Right forelimb (tissue), 1 donor: ENCODE data around the gene RCN2.
A peak's percentile ranks its signal among the peaks of the same experiment; 100 is the strongest.

Experiments
- DNase-seq: peaks from one replicate; pipeline ENCODE4 v3.0.0-alpha.2; 2018

RCN2 gene

GRCh38 chr15:76976572-76977270 is 45.2 kb downstream of the RCN2 start:
- DNase-seq = no peak

DNA sequence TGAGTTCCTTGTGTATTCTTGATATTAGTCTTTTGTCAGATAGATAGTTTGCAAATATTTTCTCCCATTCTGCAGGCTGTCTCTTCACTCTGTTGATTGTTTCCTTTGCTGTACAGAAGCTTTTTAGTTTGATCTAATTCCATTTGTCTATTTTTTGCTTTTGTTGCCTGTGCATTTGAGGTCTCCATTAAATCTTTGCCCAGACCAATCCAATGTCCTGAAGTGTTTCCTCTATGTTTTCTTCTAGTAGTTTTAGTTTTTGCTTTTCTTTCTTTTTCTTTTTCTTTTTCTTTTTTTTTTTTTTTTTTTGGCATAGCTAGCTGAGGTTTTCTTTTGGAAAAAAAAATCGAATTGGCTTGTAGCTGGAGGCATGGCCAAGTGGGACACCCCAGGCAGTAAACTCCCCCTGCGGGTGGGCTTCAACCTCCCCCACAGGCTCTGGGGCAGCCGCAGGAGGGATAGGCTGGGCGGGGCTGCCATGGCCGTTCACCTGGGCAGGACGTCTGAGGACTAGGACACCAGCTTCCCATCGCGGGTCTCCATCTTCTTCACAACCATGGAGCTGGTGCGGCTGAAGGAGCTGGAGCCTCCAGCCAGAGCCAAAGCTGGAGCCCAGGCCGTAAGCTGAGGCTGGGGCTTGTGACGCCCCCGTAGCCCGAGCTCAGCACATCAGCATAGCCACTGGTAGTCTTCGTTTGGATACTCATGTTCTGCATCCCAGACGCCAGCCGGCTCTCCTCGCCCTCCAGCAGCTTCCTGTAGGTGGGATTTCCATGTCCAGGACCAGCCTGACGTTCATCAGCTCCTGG is 47.2 kb downstream of the RCN2 start:
- DNase-seq = peak; percentile 32

DNA sequence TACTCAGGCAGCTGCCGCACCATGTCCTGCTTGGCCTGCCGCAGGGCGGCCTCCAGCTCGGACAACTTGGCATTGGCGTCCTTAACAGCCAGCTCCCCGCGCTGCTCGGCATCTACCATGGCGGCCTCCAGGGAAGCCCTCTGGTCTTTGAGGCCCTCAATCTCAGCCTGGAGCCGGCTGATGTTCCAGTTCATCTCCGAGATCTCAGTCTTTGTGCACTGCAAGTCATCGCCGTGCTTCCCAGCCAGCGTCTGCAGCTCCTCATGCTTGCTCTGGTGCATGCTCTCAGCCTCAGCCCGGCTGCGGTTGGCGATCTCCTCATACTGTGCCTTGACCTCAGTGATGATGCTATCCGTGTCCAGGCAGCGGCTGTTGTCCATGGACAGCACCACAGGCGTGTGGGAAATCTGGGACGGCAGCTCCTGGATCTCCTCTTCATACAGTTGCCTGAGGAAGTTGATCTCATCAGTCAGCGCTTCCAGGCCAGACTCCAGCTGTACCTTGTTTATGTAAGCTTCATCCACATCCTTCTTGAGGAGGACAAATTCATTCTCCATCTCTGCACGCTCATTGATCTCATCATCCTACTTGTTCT is 47.9 kb downstream of the RCN2 start:
- peak; percentile 22 for DNase-seq

DNA sequence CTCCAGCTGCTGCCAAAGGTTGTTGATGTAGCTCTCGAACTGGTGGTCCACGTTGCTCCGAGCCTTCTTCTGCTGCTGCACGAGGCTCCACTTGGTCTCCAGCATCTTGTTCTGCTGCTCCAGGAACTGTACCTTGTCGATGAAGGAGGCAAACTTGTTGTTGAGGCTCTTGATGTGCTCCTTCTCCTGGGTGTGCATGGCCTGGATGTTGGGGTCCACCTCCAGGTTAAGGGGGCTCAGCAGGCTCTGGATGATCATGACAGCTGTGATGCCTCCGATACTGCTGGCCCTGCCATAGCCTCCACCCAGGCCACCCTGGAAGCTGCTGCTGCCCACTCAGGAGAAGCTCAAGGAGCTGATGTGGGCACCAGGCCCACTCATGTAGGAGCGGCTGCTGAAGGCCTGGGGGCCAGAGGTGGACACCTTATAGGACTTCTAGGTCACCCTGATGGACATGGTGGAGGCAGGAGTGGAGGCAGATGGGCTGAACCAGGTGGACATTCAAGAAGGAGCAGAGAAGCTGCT is 48.5 kb downstream of the RCN2 start:
- DNase-seq = peak; percentile 17

DNA sequence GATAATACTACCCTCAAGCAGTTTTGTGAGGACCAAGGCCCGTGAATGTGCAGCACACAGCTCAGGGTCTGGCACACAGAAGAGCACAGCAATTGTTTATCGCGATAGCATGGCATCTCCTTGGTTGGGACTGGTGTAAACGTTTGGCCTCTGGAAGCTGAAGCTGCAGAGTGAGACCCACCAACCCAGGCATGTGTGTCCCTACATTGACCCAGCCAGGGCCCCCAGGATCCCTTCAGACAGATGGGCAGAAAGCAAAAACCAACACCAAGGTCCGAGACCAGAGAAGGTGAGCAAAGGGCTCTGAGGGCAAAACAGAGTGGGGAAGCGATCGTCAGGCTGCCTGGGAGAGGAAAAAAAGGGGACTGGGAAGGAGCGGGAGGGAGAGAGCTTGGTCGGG is 50.8 kb downstream of the RCN2 start:
- DNase-seq = peak; percentile 23

DNA sequence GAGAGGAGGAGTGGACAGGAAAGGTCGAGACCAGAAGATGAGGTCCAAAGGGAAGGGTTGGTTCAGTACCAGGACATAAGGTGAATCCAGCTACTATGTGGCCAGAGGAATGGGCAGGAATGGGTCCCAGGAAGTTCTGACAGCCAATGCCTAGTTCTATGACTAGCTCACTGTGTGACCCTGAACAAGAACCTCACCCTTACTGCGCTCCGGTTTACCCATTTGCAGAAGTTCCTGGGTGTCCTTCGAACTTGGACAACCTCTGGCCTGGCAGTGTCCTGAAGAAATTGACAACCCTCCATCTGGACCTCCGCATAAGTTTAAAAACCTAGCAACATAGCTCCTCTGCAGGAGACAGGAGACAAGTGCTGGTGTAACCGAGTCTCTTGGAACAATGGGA is 51.2 kb downstream of the RCN2 start:
- peak; percentile 33 for DNase-seq

GRCh38 chr15:76983590-76984375 is 52.2 kb downstream of the RCN2 start:
- peak; percentile 33 for DNase-seq

GRCh38 chr15:76986743-76987142 is 55.2 kb downstream of the RCN2 start:
- DNase-seq = no peak

GRCh38 chr15:76987276-76987675 is 55.7 kb downstream of the RCN2 start:
- DNase-seq = no peak

GRCh38 chr15:76987896-76988860 is 56.6 kb downstream of the RCN2 start:
- DNase-seq = no peak

DNA sequence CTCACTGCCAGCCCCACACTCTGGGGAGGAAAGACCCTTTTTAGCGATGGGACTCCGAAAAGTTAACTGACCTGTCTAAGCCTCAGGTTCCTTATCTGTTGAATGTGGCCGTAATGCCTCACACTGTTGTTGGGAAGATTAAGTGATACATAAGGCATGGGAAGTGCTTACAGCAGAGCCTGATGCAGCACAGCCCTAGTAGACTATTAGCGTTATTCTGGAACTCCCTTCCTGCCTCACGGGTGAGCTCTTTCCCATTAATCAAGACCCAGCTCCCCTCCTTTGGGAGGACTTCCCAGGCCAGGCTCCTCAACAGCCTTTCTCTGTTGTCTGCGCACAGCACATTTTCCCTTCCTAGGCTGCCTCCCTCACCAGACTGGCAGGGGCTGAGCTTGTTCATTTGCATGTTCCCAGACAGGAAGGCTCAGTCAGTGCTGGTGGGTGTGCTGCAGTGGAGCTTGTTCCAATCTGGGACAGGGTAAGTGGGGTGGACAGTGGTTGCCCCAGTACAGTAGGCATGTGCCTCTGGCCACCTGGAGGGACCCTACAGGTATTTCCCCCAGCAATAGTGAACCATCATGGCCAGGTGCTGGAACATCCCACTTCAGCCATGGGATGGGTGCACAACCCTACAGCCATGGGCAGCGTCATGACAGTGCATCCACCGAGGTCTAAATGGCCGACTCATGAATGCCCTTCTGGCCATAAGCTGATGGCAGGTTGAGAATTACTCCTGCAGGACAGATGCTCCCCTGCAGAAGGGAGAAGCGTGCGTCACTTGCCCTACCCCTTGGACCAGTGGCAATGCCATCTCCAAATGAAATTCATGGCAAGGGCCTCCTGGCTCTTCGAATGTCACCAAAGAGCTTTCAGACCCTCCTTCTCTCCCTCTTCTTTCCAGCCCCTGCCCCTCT is 57.6 kb downstream of the RCN2 start:
- no peak for DNase-seq

- DNase-seq = peak; percentile 40
Measured at GRCh38 chr15:76991048-76991447, 59.5 kb downstream of the RCN2 start.

- peak; percentile 42 for DNase-seq
Measured at GRCh38 chr15:76991741-76992645, 60.4 kb downstream of the RCN2 start.

DNA sequence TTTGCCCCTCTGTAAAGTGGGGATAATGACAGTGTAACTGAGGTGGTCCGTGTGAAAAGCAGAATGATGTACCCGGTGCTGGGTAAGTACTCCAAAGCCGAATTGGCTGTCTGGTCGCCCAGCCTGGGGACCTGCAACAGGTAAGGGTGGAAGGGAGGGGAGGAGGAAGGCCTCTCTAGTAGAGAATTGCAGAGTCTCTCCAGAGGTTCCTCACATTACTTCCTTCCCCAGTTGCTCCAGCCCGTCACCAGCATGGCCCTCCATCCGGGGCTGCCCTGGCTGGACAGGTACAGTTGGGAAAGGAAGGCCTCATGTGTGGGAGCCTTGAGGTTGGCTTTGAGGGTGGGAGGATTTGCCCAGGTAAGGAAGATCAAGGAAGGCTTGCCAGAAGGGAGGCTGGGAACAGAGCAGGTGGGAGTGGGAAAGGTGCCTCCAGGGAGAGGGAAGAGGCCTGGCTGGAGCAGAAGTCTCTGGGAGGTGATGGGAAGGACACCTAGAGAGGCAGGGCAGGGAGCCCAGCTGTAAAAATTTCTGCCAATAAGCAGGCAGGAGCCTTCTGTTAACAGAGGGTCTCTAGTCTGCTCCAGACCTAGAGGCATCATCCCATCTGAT is 61.7 kb downstream of the RCN2 start:
- DNase-seq = peak; percentile 34

DNA sequence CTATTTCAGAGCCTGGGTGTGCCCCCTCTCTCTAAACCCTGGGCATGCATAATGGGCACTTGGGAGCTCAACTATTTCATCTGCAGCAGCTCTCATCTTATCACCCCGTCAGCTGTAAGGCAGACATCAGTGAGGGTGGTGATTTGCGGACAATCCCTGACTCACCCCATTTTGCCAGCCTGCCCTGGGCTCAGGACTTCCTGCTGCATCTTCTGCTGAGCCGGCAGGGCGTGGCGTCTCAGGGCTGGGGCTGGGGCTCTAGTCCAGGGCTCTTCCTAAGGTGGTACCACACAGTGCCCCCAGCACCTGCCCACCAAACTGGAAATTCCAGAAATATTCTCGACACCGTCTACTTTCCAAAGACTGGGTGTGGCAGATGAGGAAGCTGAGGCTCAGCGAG is 62.5 kb downstream of the RCN2 start:
- DNase-seq = peak; percentile 39

DNA sequence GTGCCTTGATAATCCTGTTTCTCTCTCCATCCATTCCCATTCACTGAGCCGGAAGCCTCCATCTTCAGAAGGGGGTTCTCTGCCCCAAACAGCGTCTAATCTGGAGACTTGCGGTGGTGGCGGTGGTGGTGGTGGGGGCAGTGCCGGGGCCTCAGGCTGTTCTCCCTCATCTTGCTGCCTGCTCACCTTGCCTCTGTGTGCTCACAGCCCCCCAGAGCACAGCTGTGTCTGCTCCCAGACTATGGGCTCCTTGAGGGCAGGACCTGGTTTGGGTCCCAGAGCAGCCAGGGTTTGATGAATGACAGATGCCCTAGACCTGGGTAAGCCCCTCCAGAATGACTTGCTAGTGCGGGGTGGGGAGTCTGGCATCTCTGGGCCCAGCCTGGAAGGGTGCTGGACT is 62.9 kb downstream of the RCN2 start:
- peak; percentile 6 for DNase-seq

GRCh38 chr15:76994971-76995945 is 63.7 kb downstream of the RCN2 start, which contains the start of gene PSTPIP1:
Gene PSTPIP1, plus strand, starts transcription at chr15:76995126. Its CDS starts 448 bp downstream, at chr15:76995574.
- DNase-seq = peak; percentile 83
